AG04450 (cell line): ENCODE measurements around the gene GPS1. TPM values are rescaled to one million over a fixed set of nuclear protein-coding genes. Genes with fewer than 3 reads are reported as not detected.

ENCODE experiments used
- CTCF ChIA-PET: fragments of 300-600, 350-600 bp; formaldehyde crosslinking; extraction: SDS; loops from one replicate; lab custom pipeline; 2022; ENCODE audit warnings: antibody characterized with exemption, inconsistent platforms; lab: Charles Lee
- POLR2A ChIA-PET: fragments of 350-600 bp; formaldehyde crosslinking; extraction: SDS; loops from one replicate; lab custom pipeline; 2021; ENCODE audit warnings: antibody characterized with exemption, inconsistent platforms; lab: Yijun Ruan, JAX
- DNase-seq: peaks from one replicate; pipeline ENCODE4 v3.0.0-alpha.2; 2011; ENCODE audit warnings: low read depth, low spot score
- H3K27ac ChIP-seq: one replicate; pipeline ENCODE4 v1.5.1; 2012; ENCODE audit warnings: low read depth, low read length, control low read depth
- H3K27me3 ChIP-seq: one replicate; pipeline ENCODE4 v1.6.0; 2012; ENCODE audit warnings: low read length; ENCODE audit not compliant: control insufficient read depth, insufficient read depth
- H3K4me3 ChIP-seq: 2 replicates; pipeline ENCODE4 v1.5.1; 2011; ENCODE audit warnings: mild to moderate bottlenecking, low read depth, low read length, control low read depth
- H3K9me3 ChIP-seq: 2 replicates; pipeline ENCODE4 v1.5.1; 2012; ENCODE audit warnings: low read length; ENCODE audit not compliant: control insufficient read depth, insufficient read depth
- polyA minus RNA-seq: library from RNA; depleted of rRNA, polyadenylated mRNA; stranded (reverse); fragments of >200 nt; gene quantifications from 2 replicates; pipeline ENCODE4 v1.2.3, GENCODE V29; 2011; rRNA and poly(A)+ RNA removed
- polyA plus RNA-seq: library from polyadenylated mRNA; depleted of rRNA; stranded (reverse); fragments of >200 nt; gene quantifications from 2 replicates; pipeline ENCODE4 v1.2.3, GENCODE V29; 2011; rRNA removed
- TF ChIP-seq, protein P1 (sequence below): IDR thresholded peaks from 2 replicates; pipeline ENCODE4 v1.5.1; 2011; ENCODE audit warnings: low read depth, low read length, control low read depth, inconsistent platforms

GPS1 gene
- 63.1 and 94.3 TPM in 2 replicates for polyA plus RNA-seq
- polyA minus RNA-seq, result 74.9 and 108 TPM in 2 replicates

DNA sequence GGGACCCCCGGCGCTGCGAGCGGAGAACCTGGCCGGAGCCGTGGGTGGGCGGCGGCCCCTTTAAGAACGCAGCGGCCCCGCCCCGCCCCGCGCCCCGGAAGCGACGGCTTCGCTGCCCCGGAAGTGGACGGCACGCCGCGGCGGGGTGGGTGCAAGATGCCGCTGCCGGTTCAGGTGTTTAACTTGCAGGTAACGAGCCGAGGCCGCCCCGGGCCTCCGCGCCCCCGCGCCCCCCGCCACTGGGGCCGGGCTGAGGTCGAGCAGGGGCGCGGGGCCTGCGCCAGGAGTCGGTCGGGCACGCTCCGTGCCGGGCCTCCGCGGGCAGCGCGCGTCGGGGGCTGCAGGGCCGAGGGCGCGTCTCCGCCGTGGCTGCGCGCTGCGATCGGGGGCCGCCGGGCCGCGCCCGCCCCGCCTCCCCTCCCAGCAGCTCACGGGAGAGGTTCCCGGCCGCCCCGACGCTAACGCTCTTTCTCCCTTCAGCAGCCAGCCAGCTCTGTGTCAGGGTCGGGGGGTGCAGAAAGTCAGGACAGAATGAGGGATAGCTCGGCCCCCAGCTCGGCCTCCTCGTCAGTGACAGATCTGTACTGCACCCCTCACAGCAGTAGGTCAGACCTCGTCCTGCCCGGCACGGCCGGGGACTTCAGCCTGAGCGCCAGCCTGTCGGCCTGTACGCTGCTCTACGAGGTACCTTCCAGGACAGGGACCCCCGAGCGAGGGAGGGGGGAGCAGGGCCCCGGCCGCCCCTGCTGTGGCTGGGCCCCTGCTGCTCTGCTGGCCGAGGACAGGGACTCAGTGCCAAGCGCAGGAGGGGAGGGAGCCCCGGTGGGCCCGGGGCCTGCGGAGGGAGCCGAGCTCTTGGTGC is at the start of gene GPS1, which contains the start of gene RFNG:
GPS1 (plus strand) TSS at position 123 of the 862 bp plus-strand sequence; CDS start at position 157, 34 bp downstream.
RFNG (minus strand) TSS at position 36 of the 862 bp plus-strand sequence. CDS start 45 bp downstream, outside the sequence.
- ChIA-PET CTCF (no interaction called here), POLR2A (interaction anchor here (0.6 to 2.2 kb wide), 3 partner anchors 14 to 47 kb away, joined by 3 to 8 read pairs (median 4); partner anchors contain the start of gene DCXR)
- no peaks in the 10 kb centered on the region for H3K27me3 ChIP-seq
- peak within 1 kb of the TSS; percentile 85 for H3K4me3 ChIP-seq
- H3K27ac ChIP-seq, result no peak within 1 kb of the TSS
- H3K9me3 ChIP-seq, result peaks cover 4% of the 10 kb centered on the region; the same call in 1 of the 2 replicates
- DNase-seq, result no peak
- TF ChIP-seq, protein P1, sequence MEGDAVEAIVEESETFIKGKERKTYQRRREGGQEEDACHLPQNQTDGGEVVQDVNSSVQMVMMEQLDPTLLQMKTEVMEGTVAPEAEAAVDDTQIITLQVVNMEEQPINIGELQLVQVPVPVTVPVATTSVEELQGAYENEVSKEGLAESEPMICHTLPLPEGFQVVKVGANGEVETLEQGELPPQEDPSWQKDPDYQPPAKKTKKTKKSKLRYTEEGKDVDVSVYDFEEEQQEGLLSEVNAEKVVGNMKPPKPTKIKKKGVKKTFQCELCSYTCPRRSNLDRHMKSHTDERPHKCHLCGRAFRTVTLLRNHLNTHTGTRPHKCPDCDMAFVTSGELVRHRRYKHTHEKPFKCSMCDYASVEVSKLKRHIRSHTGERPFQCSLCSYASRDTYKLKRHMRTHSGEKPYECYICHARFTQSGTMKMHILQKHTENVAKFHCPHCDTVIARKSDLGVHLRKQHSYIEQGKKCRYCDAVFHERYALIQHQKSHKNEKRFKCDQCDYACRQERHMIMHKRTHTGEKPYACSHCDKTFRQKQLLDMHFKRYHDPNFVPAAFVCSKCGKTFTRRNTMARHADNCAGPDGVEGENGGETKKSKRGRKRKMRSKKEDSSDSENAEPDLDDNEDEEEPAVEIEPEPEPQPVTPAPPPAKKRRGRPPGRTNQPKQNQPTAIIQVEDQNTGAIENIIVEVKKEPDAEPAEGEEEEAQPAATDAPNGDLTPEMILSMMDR, result no peak

DNA sequence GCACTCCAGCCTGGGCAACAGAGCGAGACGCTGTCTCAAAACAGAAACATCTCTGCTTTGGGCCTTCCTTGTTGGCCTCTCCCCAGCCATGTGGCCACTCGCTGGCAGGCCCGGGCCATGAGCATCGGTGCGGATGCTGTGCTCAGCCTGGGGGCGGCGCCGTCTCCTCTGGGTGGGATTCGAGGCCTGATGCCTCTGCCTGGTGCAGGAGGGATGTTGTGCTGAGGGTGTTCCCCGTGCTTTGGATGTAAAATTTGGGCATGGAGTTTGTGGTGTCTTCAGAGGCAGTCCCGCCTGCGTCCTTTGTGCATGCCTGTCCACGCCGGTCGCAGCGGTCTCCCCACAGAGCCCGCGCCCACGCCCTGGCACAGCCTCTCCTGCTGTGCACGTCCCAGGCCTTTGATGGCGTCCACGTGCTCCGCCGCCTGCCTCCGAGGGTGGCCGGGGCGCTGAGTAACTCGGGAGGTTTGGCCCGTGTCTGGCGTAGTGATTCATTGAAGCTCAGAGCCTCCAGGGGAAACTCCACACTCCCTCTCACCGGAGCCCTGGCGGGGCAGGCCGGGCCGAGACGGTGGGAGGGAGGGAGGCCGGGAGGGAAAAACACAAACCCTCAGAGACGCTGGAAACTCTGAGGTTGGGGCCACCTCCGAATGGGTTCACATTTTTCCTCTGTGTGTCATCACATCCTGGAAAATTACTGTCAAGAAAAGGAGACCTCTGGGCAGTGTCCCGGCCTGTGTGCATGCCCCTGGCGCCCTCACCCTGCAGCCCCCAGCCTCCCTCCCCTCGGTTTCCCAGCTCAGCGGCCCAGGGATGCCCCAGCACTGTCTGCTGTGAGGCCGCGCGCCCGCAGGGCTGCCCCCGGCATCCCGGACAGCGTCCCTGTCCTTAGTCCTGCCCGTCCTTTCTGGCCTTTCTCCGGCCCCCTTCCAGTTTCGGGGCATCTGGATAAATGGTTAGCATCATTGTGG is 48.0 kb upstream of the GPS1 start:
- CTCF ChIA-PET, result interaction anchor here (0.9 kb wide), 1 partner anchor 18 kb away, joined by 3 read pairs; no protein-coding TSS in a partner anchor
- DNase-seq, result peak; percentile 84
- Histone ChIP-seq H3K27ac (peak overlapping the region; percentile 87), H3K27me3 (no peaks in the 10 kb centered on the region), H3K4me3 (no peak overlapping the region), H3K9me3 (no peaks in the 10 kb centered on the region; the same call in 1 of the 2 replicates)
- POLR2A ChIA-PET, result interaction anchor here (0.6 to 1.0 kb wide), 5 partner anchors 9 to 75 kb away, joined by 3 to 5 read pairs (median 4); no protein-coding TSS in a partner anchor
- TF ChIP-seq, protein P1, result no peak

DNA sequence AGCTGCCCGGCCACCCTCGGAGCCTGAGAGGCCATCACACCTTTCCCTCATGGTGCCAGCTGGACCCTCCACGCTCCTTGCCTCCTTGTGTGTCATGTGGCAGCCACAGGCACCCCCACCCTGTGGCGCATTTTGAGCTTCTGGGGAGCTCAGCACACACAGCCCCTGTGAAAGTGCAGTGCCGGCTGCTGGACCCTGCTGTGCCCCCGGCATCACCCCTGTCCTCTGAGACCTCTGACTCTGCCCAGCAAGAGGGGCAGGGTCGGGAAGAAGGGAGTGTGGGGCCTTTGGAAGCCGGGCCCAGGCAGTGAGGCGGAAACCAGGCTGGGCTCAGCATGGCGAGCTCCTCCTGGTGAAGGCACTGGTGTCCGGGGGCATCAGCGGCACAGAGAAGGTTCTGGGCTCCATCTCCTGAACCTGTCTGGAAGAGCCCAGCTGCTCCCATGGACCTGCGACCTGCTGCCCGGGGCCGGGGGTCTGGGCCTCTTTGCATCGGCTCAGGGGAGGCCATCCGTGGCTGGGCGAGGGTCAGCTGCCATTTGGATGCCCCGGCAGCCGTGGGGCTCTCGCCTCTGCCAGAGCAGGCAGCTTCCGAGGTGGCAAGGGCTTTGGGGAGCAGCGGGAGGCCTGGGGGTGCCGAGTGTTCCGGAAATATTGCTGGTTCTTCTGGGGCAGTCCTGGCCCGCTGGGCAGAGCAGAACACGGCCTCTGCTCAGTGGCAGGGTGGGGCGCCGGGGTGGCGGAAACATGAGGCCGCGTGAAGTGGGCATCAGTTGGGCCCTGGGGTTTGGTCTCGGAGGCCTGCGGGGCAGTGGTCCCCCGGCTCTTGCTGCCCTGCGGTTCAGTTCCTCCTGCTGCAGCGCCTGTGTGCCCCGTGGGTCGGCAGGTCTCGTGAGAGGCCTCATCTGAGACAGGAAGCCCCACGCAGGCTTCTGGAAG is 46.9 kb upstream of the GPS1 start:
- ChIA-PET POLR2A (no interaction called here), CTCF (interaction anchor here (0.9 kb wide), 1 partner anchor 17 kb away, joined by 3 read pairs; no protein-coding TSS in a partner anchor)
- Histone ChIP-seq H3K9me3 (no peaks in the 10 kb centered on the region; the same call in 1 of the 2 replicates), H3K27ac (peak overlapping the region; percentile 87), H3K27me3 (no peaks in the 10 kb centered on the region), H3K4me3 (no peak overlapping the region)
- TF ChIP-seq, protein P1, result no peak
- no peak for DNase-seq

DNA sequence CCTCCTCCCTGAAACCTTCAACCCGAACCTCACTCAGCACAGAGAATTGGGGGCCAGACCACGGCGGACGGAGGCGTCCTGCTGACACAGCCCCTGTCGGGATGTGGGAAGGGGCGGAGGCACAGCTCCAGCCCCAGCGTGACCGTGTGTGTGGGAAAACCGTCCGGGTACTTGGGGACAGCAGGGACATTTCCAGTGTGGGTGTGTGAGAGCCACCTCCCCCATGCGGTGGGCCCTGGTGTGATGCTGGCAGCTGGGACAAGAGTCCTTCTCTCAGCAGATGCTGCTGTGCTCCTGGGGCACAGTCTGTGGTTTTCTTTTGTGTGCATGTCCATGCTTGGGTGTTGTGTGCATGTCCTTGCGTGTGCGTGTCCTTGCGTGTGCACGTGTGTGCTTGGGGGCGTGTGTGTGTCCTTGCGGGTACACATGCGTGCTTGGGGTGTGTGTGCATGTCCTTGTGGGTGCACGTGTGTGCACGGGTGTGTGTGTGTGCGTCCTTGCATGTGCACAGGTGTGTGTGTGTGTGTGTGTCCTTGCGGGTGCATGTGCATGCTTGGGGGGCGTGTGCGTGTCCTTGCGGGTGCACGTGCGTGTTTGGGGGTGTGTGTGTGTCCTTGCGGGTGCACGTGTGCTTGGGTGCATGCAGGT is 45.9 kb upstream of the GPS1 start:
- TF ChIP-seq, protein P1, result no peak
- Histone ChIP-seq H3K27ac (no peak overlapping the region), H3K4me3 (no peak overlapping the region), H3K9me3 (no peaks in the 10 kb centered on the region; the same call in 1 of the 2 replicates), H3K27me3 (no peaks in the 10 kb centered on the region)
- no peak for DNase-seq
- ChIA-PET CTCF (no interaction called here), POLR2A (no interaction called here)
